ENCODE measurements around the gene LAMA2. TPM values are rescaled to one million over a fixed set of nuclear protein-coding genes. Genes with fewer than 3 reads are reported as not detected.

Gene LAMA2
- total and polyA plus RNA-seq, 4 donors = 5.2 to 105 (median 45.9) TPM

DNA sequence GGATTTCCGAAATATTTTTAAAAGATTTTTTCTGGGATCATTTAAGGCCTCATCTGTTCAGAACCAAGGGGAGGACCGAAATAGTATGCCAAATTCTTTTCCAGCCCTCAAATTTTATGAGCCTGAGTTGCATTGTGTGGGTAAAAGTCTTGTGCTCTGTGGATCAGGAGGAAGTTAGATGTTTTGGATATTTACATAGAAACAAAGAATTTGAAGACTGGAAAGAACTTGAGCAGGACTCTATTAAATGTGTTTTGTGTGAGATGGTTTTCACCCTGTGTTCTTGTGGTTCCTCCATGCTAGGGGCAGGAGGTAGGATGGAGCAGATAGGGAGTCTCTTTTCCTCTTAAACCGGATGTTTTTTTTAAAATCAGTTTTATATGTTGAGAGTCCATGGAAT, 329.1 kb downstream of the LAMA2 start:
- peak overlapping the region in 1 of 2 donors; percentile 4 for H3K27ac ChIP-seq (ENCODE audit: low read depth in 1 of 2, low read length in 1 of 2)
- ATAC-seq (ENCODE audit: insufficient read depth, low FRiP score) (no peak), DNase-seq (no peak)
- H3K4me3 ChIP-seq = no peak overlapping the region
- no peak overlapping the region for H3K9ac ChIP-seq (ENCODE audit: insufficient read depth in 1 of 2, low read length in 2 of 2)
- peaks cover 0 to 6% (median 3%) of the 10 kb centered on the region in 5 donors for H3K4me1 ChIP-seq (ENCODE audit: control insufficient read depth in 5 of 5, insufficient read depth in 5 of 5, low read length in 5 of 5)
- H3K9me3 ChIP-seq (ENCODE audit: control insufficient read depth in 4 of 4, insufficient read depth in 3 of 4, low read length in 3 of 4) = no peaks in the 10 kb centered on the region
- no peak for TF ChIP-seq CTCF (IDR thresholded peaks at IDR 0.05; ENCODE audit: control extremely low read depth, extremely low read depth)
- H3K36me3 ChIP-seq (ENCODE audit: control insufficient read depth in 4 of 4, insufficient read depth in 4 of 4, low read length in 4 of 4) = peaks cover 0 to 2% (median under 1%) of the 10 kb centered on the region in 4 donors
- no peaks in the 10 kb centered on the region for H3K27me3 ChIP-seq (ENCODE audit: control insufficient read depth in 3 of 3, insufficient read depth in 3 of 3, low read length in 2 of 3)
- 69 to 70% methylated on average over 3 of the region's 3 CpGs for WGBS, 2 donors

- Histone ChIP-seq H3K4me1 (ENCODE audit: control insufficient read depth in 5 of 5, insufficient read depth in 5 of 5, low read length in 5 of 5) (peaks cover 0 to 10% (median 3%) of the 10 kb centered on the region in 5 donors), H3K9me3 (ENCODE audit: control insufficient read depth in 4 of 4, insufficient read depth in 3 of 4, low read length in 3 of 4) (no peaks in the 10 kb centered on the region), H3K27ac (ENCODE audit: low read depth in 1 of 2, low read length in 1 of 2) (no peak overlapping the region), H3K36me3 (ENCODE audit: control insufficient read depth in 4 of 4, insufficient read depth in 4 of 4, low read length in 4 of 4) (peaks cover 0 to 2% (median 0%) of the 10 kb centered on the region in 4 donors), H3K9ac (ENCODE audit: insufficient read depth in 1 of 2, low read length in 2 of 2) (no peak overlapping the region), H3K27me3 (ENCODE audit: control insufficient read depth in 3 of 3, insufficient read depth in 3 of 3, low read length in 2 of 3) (no peaks in the 10 kb centered on the region), H3K4me3 (no peak overlapping the region)
- TF ChIP-seq CTCF (IDR thresholded peaks at IDR 0.05; ENCODE audit: control extremely low read depth, extremely low read depth) = no peak
- ATAC-seq (ENCODE audit: insufficient read depth, low FRiP score) = no peak
- no peak for DNase-seq
Observed at GRCh38 chr6:129215246-129215645, 332.3 kb downstream of the LAMA2 start.

DNA sequence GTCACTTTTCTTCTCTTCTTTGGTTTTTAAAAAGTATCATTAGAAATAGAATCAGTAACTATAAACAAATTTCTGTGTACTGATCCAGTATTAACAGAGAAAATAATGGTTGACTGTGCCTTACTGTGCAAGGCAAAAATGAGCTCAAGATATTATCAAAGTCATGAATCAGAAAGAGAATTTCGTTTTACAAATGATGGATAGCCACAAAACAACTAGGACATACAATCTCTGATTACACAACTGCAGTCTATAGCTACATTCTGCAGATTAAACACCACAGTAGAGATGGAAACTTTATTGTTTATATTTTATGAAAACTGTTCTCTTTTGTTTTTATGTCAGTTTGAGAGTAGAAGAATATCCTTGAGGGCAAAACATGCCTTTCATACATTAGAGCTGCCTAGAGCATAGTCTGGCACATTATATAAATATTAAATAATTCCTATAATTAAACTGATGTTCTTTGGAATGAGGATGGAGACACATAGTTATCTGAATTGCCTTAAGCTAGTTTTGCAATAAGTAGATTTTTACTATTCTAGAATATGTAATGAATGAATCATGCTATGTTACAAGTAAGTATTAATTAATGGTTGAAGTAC, 333.1 kb downstream of the LAMA2 start:
- H3K4me1 ChIP-seq (ENCODE audit: control insufficient read depth in 5 of 5, insufficient read depth in 5 of 5, low read length in 5 of 5) = peaks cover 0 to 10% (median 3%) of the 10 kb centered on the region in 5 donors
- no peak for TF ChIP-seq CTCF (IDR thresholded peaks at IDR 0.05; ENCODE audit: control extremely low read depth, extremely low read depth)
- ATAC-seq (ENCODE audit: insufficient read depth, low FRiP score) (no peak), DNase-seq (no peak)
- H3K4me3 ChIP-seq = no peak overlapping the region
- 33 to 34% methylated on average over 1 of the region's 1 CpG for WGBS, 2 donors
- H3K27ac ChIP-seq (ENCODE audit: low read depth in 1 of 2, low read length in 1 of 2) = no peak overlapping the region
- H3K27me3 ChIP-seq (ENCODE audit: control insufficient read depth in 3 of 3, insufficient read depth in 3 of 3, low read length in 2 of 3) = no peaks in the 10 kb centered on the region
- no peak overlapping the region for H3K9ac ChIP-seq (ENCODE audit: insufficient read depth in 1 of 2, low read length in 2 of 2)
- no peaks in the 10 kb centered on the region for H3K9me3 ChIP-seq (ENCODE audit: control insufficient read depth in 4 of 4, insufficient read depth in 3 of 4, low read length in 3 of 4)
- peaks cover 0 to 2% (median 0%) of the 10 kb centered on the region in 4 donors for H3K36me3 ChIP-seq (ENCODE audit: control insufficient read depth in 4 of 4, insufficient read depth in 4 of 4, low read length in 4 of 4)

DNA sequence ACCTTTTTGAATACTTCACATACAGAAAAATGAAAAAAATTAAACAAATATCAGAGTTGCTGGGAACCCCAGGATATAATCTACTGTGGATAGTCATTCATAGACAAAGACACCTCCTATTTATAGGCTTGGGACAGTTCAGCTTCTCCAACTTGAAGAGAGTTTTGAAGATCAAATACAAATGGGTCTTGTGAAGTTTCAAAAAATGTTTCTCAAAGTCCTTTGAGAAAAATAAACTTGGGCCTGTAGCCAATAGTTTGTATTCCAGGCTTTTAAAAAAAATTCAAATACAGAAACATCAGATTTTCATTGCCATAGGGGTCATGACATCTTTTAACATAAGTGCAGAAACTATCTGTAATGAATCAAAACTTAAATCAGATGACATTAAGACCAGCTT, 334.8 kb downstream of the LAMA2 start:
- ATAC-seq (ENCODE audit: insufficient read depth, low FRiP score) (no peak), DNase-seq (peak in 2 of 3 donors; percentile 56 to 65)
- no peak overlapping the region for H3K4me3 ChIP-seq
- H3K36me3 ChIP-seq (ENCODE audit: control insufficient read depth in 4 of 4, insufficient read depth in 4 of 4, low read length in 4 of 4) = peaks cover 0 to 2% (median 0%) of the 10 kb centered on the region in 4 donors
- no peak for TF ChIP-seq CTCF (IDR thresholded peaks at IDR 0.05; ENCODE audit: control extremely low read depth, extremely low read depth)
- H3K9me3 ChIP-seq (ENCODE audit: control insufficient read depth in 4 of 4, insufficient read depth in 3 of 4, low read length in 3 of 4) = no peaks in the 10 kb centered on the region
- no peaks in the 10 kb centered on the region for H3K27me3 ChIP-seq (ENCODE audit: control insufficient read depth in 3 of 3, insufficient read depth in 3 of 3, low read length in 2 of 3)
- H3K27ac ChIP-seq (ENCODE audit: low read depth in 1 of 2, low read length in 1 of 2) = no peak overlapping the region
- peaks cover 0 to 10% (median 0%) of the 10 kb centered on the region in 5 donors for H3K4me1 ChIP-seq (ENCODE audit: control insufficient read depth in 5 of 5, insufficient read depth in 5 of 5, low read length in 5 of 5)
- no peak overlapping the region for H3K9ac ChIP-seq (ENCODE audit: insufficient read depth in 1 of 2, low read length in 2 of 2)
